ENCODE data around the gene ARHGAP15.
"Not testable (repeated sequence)": the region's sequence is repeated elsewhere in the genome, so short reads cannot be mapped to it uniquely, and the experiment has no call there.

Gene ARHGAP15

DNA sequence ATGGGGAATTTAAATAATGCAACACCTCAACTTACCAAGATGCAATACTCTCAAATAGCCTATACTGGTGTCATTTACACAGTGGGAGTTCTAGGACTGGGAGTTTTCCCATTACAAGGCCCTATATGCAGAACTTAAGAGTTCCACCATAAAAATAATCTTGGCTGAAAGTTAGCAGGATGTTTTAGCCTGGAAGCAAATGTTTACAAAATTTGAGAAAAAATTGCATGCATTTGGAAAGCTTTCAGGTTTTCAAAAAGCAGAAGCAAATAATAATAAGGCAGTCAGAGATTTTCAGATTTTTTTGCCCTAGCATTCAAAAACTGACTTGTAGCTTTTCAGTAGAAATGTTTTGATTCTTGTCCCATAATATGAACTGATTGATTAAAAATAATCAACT lies 397.3 kb downstream of the ARHGAP15 start:
- DNase-seq (ENCODE audit: low spot score) = no peak
- peaks cover 48% of the 10 kb centered on the region for H3K36me3 Mint-ChIP-seq (ENCODE audit: low read depth)
- no peak overlapping the region for H3K4me3 Mint-ChIP-seq
- peaks cover 24% of the 10 kb centered on the region for H3K4me1 Mint-ChIP-seq (ENCODE audit: low read depth)
- no peaks in the 10 kb centered on the region for H3K9me3 Mint-ChIP-seq
- H3K27ac Mint-ChIP-seq = no peak overlapping the region
- H3K27me3 Mint-ChIP-seq (ENCODE audit: low read depth) = no peaks in the 10 kb centered on the region

DNA sequence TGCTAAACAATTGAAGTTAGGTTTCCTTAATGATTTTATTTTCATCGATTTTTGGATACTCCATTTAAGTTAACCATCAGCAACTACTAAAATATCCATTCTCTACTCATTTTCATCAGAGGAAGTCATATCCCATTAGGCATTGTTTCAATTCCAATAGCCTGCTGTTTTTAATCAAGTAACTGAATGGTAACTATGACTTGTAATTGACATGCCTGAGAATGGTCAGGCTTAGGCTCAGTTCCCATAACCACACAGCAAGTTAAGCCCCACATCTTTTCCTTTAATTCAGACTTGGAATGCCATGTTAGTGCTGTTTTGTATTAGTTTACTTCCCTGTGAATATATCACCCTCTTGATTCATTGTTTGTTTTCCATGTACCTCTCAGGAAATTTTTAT lies 398.8 kb downstream of the ARHGAP15 start:
- H3K27me3 Mint-ChIP-seq (ENCODE audit: low read depth) = no peaks in the 10 kb centered on the region
- peaks cover 43% of the 10 kb centered on the region for H3K36me3 Mint-ChIP-seq (ENCODE audit: low read depth)
- peaks cover 24% of the 10 kb centered on the region for H3K4me1 Mint-ChIP-seq (ENCODE audit: low read depth)
- no peak overlapping the region for H3K27ac Mint-ChIP-seq
- no peak overlapping the region for H3K4me3 Mint-ChIP-seq
- no peaks in the 10 kb centered on the region for H3K9me3 Mint-ChIP-seq
- no peak for DNase-seq (ENCODE audit: low spot score)

DNA sequence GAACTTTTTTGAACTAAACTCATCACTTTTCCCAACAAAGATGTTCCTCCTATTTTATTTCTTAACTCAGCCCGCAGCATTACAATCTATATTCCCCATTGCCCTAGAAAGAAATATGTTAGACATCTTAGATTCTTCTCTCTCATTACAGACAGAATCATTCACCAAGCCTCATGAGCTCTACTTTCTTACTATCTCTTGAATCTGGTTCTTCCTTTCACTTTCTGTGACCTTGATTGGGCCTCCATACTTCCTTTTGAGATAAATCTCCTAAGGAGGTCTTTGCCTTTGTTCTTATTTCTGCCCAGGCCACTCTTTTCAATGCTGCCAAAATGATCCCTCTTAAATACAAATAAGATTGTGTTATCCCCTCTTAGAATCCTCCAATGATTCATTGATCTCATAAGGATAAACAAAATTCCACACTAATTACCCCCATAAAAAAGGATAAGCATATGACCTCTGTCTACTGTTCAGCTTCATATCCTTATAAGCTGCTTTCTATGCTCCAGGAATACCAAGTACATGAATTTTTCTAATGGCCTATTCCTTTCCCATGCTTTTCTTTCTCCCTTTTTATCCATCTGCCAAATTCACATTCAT lies 400.0 kb downstream of the ARHGAP15 start:
- Mint-ChIP-seq H3K36me3 (ENCODE audit: low read depth) (peaks cover 52% of the 10 kb centered on the region), H3K9me3 (no peaks in the 10 kb centered on the region), H3K4me3 (peak overlapping the region; percentile 16), H3K27ac (peak overlapping the region; percentile 22), H3K27me3 (ENCODE audit: low read depth) (no peaks in the 10 kb centered on the region), H3K4me1 (ENCODE audit: low read depth) (peaks cover 24% of the 10 kb centered on the region)
- DNase-seq (ENCODE audit: low spot score) = no peak

DNA sequence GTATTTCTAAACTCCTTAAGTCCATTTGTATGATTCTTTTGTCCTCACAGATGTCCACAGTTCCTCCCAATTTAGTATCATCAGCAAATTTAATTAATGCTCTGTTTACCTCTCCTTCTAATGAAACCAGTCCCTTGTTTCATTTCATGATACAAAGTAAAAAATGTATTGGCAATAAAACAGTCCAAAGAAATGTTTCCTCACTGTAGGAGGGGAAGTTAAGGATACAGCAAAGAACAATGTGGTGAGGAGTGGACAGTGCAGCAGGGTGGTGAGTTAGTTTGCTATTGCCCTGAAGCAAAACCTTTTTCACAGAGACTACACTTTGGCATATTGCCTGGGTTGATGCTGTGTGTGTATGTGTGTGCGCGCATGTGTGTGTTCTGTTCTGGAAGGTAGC lies 401.5 kb downstream of the ARHGAP15 start:
- no peak for DNase-seq (ENCODE audit: low spot score)
- H3K36me3 Mint-ChIP-seq (ENCODE audit: low read depth) = peaks cover 54% of the 10 kb centered on the region
- H3K4me3 Mint-ChIP-seq = no peak overlapping the region
- peaks cover 7% of the 10 kb centered on the region for H3K9me3 Mint-ChIP-seq
- peaks cover 14% of the 10 kb centered on the region for H3K4me1 Mint-ChIP-seq (ENCODE audit: low read depth)
- H3K27ac Mint-ChIP-seq = no peak overlapping the region
- H3K27me3 Mint-ChIP-seq (ENCODE audit: low read depth) = no peaks in the 10 kb centered on the region

DNA sequence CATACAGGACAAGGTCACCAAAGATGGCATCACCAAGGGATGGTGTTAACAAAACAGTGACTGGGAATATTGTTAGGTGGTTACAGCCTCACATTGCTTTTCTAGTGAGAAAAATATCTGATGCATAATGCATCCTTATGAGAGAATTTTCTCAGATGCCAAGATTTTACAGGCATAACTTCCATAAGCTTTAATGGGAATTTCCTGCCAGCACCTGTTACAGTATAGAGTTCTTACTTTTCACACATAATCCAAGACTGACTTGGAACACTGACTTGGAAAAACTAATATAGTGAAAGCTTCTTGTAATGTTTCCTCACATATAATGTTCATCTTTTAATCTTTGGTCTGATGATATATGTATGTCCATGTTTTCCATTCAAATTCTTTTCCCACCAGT lies 402.8 kb downstream of the ARHGAP15 start:
- H3K36me3 Mint-ChIP-seq (ENCODE audit: low read depth) = peaks cover 64% of the 10 kb centered on the region
- no peaks in the 10 kb centered on the region for H3K27me3 Mint-ChIP-seq (ENCODE audit: low read depth)
- DNase-seq (ENCODE audit: low spot score) = no peak
- no peak overlapping the region for H3K4me3 Mint-ChIP-seq
- peaks cover 11% of the 10 kb centered on the region for H3K9me3 Mint-ChIP-seq
- peaks cover 14% of the 10 kb centered on the region for H3K4me1 Mint-ChIP-seq (ENCODE audit: low read depth)
- no peak overlapping the region for H3K27ac Mint-ChIP-seq

DNA sequence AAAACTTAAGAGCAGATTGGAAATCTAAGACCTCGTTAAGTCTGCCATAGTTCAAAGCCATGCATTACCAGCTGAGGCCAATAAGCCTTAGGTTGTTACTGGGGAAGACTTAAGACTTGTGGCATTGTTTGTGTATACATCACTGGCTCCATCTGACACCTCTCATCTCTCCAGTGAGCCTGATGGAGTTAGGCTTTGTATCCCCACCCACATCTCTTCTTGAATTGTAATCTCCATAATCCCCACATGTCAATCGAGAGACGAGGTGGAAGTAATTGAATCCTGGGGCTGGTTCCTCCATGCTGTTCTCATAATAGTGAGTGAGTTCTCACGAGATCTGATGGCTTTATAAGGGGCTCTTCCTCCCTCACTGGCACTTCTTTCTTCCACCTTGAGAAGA lies 404.6 kb downstream of the ARHGAP15 start:
- Mint-ChIP-seq H3K27ac (no peak overlapping the region), H3K4me1 (ENCODE audit: low read depth) (peaks cover 8% of the 10 kb centered on the region), H3K27me3 (ENCODE audit: low read depth) (no peaks in the 10 kb centered on the region), H3K36me3 (ENCODE audit: low read depth) (peaks cover 67% of the 10 kb centered on the region), H3K9me3 (peaks cover 15% of the 10 kb centered on the region), H3K4me3 (no peak overlapping the region)
- DNase-seq (ENCODE audit: low spot score) = no peak

DNA sequence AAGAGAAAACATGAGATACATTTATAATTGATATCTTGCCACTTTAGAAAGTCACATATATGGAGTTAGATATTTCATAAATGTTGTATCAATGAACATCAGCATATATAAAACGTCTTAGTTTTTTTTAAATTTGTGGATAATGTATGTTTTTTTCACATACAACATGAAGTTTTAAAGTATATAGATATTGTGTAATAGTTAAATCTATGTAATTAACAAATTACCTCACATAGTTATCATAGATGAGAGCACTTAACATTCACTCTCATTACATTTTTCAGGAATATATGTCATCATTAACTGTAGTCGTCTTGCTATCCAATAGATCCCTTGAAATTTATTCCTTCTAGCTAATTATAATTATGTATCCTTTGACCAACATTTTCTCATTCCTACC lies 406.6 kb downstream of the ARHGAP15 start:
- H3K27me3 Mint-ChIP-seq (ENCODE audit: low read depth) = no peaks in the 10 kb centered on the region
- no peak overlapping the region for H3K27ac Mint-ChIP-seq
- no peaks in the 10 kb centered on the region for H3K4me1 Mint-ChIP-seq (ENCODE audit: low read depth)
- H3K9me3 Mint-ChIP-seq = peaks cover 27% of the 10 kb centered on the region
- no peak for DNase-seq (ENCODE audit: low spot score)
- H3K36me3 Mint-ChIP-seq (ENCODE audit: low read depth) = peaks cover 70% of the 10 kb centered on the region
- no peak overlapping the region for H3K4me3 Mint-ChIP-seq

DNA sequence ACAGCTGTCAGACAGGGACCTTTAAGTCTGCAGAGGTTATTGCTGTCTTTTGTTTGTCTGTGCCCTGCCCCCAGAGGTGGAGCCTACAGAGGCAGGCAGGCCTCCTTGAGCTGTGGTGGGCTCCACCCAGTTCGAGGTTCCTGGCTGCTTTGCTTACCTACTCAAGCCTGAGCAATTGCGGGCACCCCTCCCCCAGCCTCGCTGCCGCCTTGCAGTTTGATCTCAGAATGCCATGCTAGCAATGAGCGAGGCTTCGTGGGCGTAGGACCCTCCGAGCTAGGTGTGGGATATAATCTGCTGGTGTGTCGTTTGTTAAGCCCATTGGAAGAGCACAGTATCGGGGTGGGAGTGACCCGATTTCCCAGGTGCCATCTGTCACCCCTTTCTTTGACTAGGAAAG lies 412.7 kb downstream of the ARHGAP15 start:
- peaks cover 63% of the 10 kb centered on the region for H3K36me3 Mint-ChIP-seq (ENCODE audit: low read depth)
- H3K4me3 Mint-ChIP-seq; H3K27ac Mint-ChIP-seq; DNase-seq (ENCODE audit: low spot score); H3K27me3 Mint-ChIP-seq (ENCODE audit: low read depth): not testable (repeated sequence)
- peaks cover 13% of the 10 kb centered on the region for H3K4me1 Mint-ChIP-seq (ENCODE audit: low read depth)
- H3K9me3 Mint-ChIP-seq = peaks cover 16% of the 10 kb centered on the region

DNA sequence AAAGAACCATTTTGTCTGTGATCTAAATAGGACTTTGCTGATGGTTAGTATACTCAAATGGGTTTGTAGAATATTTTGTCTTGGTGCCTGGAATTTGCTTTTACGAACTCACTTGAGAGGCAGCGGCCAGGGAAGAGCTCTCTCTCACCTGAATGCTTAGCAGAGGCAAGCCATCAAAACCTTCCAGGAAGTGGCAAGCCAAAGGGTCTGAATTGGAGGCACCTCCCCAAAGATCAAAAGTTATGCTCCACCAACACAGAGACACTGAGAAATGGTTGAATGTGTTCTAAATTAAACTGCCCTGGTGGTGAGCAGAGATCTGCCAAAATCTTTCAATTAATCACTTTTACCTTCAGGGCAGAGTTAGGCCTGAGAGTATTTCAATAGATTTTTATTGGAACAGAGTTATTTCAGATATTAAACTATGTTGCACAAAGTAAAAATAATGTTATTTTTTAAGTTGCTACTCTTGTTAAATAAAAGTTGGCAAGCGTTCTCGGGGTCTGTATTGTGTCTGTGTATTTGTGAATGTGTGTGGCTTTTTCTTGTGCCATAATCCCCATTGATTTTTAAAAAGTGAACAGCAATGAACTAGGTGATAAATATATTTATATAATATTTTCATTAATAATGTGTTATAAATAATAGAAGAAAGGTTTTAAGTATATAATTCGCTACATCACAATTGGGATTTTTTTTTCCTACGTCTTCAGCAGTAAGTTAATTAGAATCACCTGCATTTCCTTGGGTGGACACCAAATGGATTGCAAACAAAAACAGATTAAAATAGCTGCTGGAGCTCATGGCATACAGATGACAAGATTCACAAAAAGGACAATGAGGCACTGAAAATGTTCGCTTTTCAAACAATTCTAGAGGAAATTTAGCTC lies 416.1 kb downstream of the ARHGAP15 start:
- no peaks in the 10 kb centered on the region for H3K27me3 Mint-ChIP-seq (ENCODE audit: low read depth)
- no peak overlapping the region for H3K4me3 Mint-ChIP-seq
- H3K27ac Mint-ChIP-seq = peak overlapping the region; percentile 0
- peaks cover under 1% of the 10 kb centered on the region for H3K9me3 Mint-ChIP-seq
- DNase-seq (ENCODE audit: low spot score) = no peak
- peaks cover 43% of the 10 kb centered on the region for H3K36me3 Mint-ChIP-seq (ENCODE audit: low read depth)
- H3K4me1 Mint-ChIP-seq (ENCODE audit: low read depth) = peaks cover 14% of the 10 kb centered on the region

DNA sequence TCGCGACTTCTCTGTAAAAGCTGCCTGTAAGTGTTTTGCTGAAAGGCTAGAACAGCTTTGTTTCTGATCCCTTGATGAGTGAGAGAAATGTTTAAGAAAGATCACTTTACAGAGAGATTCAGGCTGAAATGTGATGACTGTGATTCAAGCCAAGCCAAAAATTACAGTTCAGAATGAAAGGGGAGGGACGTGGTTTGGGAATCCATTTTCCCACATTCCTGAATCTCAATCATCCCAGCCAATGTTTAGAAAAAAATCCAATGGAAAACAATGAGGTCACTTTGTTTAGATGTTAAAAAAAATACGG lies 416.7 kb downstream of the ARHGAP15 start:
- Mint-ChIP-seq H3K27ac (no peak overlapping the region), H3K36me3 (ENCODE audit: low read depth) (peaks cover 39% of the 10 kb centered on the region), H3K4me3 (no peak overlapping the region), H3K27me3 (ENCODE audit: low read depth) (no peaks in the 10 kb centered on the region), H3K9me3 (no peaks in the 10 kb centered on the region), H3K4me1 (ENCODE audit: low read depth) (peaks cover 14% of the 10 kb centered on the region)
- no peak for DNase-seq (ENCODE audit: low spot score)

DNA sequence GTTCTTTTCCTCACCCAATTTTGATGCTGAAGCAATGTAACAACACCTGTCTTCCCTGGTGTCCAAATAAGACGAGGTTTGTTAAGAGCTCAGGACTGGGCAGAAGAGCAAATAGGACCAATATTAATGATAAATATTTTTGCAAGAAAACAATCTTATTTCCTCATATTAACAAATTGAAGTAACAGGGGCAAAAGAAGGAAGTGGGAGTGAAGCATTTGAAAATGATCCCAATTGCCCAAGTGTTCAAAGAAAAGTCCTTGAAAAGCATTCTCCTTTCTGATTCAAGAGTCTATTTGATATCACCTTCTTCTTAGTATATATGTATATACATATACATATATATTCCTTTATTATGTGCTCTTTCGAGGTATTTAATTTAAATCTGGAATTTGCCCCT lies 418.8 kb downstream of the ARHGAP15 start:
- Mint-ChIP-seq H3K9me3 (no peaks in the 10 kb centered on the region), H3K4me3 (no peak overlapping the region), H3K27ac (no peak overlapping the region), H3K27me3 (ENCODE audit: low read depth) (no peaks in the 10 kb centered on the region), H3K4me1 (ENCODE audit: low read depth) (peaks cover 16% of the 10 kb centered on the region), H3K36me3 (ENCODE audit: low read depth) (peaks cover 29% of the 10 kb centered on the region)
- DNase-seq (ENCODE audit: low spot score) = no peak

DNA sequence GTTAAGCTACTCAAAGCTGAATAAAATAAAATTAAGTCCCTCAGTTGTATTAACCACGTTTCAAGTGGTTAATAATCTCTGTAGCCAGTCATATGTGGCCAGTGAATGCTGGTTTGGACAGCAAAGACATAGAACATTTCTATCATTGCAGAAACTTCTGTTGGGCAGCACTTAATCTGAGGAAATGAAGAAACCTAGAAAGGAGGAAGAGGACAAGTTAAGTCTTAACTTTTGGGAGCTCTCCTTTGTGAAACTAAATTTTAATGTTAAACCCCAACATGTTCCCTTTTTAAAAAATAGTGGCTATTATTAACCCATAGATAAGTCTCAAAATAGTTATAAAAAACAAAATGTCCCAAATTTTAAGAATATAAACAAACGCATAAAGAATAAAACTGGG lies 421.3 kb downstream of the ARHGAP15 start:
- peaks cover 10% of the 10 kb centered on the region for H3K4me1 Mint-ChIP-seq (ENCODE audit: low read depth)
- H3K36me3 Mint-ChIP-seq (ENCODE audit: low read depth) = peaks cover 22% of the 10 kb centered on the region
- no peak overlapping the region for H3K27ac Mint-ChIP-seq

DNA sequence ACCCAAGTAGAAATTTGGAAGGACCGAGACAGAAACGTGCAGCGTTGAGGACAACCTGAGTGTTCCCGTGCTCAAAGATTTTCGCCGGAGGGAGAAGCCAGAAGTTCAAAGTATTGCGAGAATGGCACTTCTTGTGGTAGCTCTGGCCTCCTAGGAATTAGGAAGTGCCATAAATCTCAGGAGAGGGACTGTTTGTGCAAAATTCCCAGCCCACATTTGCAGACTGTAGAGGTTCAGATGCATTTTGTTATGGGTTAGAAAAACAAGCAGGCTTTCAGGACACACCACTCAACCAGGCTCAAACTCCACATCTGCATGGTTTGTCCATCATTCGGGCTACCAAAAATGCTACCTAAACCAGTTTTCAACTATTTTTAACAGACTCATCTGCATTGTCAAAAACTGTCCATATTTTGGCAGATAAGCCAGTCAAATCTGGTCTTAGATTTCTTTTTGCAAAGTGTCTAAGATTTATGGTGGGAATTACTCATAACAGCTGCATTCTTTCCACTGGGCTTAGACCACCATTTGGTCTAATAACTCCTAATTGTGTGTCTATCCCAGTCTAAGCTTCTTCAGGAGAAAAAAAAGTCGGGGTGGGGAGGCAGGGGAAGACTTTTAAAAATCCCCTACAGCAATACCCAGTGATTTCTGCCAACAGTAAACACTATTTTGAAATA lies 422.9 kb downstream of the ARHGAP15 start:
- Mint-ChIP-seq H3K36me3 (ENCODE audit: low read depth) (peaks cover 28% of the 10 kb centered on the region), H3K27ac (no peak overlapping the region), H3K4me1 (ENCODE audit: low read depth) (peaks cover 8% of the 10 kb centered on the region), H3K4me3 (no peak overlapping the region), H3K9me3 (no peaks in the 10 kb centered on the region), H3K27me3 (ENCODE audit: low read depth) (no peaks in the 10 kb centered on the region)
- no peak for DNase-seq (ENCODE audit: low spot score)

More for the DNA sequence above, 421.3 kb downstream of the ARHGAP15 start:
- no peak overlapping the region for H3K4me3 Mint-ChIP-seq
- H3K9me3 Mint-ChIP-seq = no peaks in the 10 kb centered on the region
- no peaks in the 10 kb centered on the region for H3K27me3 Mint-ChIP-seq (ENCODE audit: low read depth)
- no peak for DNase-seq (ENCODE audit: low spot score)

DNA sequence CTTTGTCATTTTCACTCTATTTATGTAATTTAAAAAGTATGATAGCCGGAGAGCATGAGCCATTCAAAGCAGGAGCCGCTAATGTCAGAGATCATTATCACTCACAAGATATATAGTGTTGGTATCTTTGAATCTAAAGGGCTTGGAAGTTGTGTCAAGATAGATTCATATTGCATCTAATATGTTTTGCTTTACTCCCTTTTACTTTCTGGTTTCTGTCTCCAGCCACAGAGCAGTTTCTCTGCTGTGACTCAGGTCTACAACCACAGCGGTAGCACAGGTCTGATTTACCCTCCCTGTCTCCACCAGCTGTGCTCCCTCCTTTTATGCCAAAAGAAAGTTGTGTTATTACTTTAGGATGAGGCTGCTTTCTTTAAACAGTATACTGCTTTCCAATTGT lies 424.0 kb downstream of the ARHGAP15 start:
- Mint-ChIP-seq H3K9me3 (no peaks in the 10 kb centered on the region), H3K27me3 (ENCODE audit: low read depth) (no peaks in the 10 kb centered on the region), H3K4me1 (ENCODE audit: low read depth) (peaks cover 11% of the 10 kb centered on the region), H3K36me3 (ENCODE audit: low read depth) (peaks cover 38% of the 10 kb centered on the region), H3K27ac (no peak overlapping the region), H3K4me3 (no peak overlapping the region)
- peak; percentile 24 for DNase-seq (ENCODE audit: low spot score)
